GM18951 (cell line): ENCODE results near the gene RNF130.

ENCODE experiments used
- POLR2A ChIP-seq: IDR thresholded peaks from 4 replicates; pipeline ENCODE4 v1.6.1; 2011; ENCODE audit warnings: mild to moderate bottlenecking; ENCODE audit not compliant: insufficient read length, insufficient read depth; ENCODE audit errors: extremely low read depth
- in situ Hi-C: fragments of 300-500 bp; cut with MboI; formaldehyde crosslinking; loops from one replicate; pipeline ENCODE4 v1.12.0; 2022; ENCODE audit warnings: low sequenced_read_pairs, mixed read lengths, inconsistent platforms; ENCODE audit not compliant: unreplicated experiment

The RNF130 gene

DNA sequence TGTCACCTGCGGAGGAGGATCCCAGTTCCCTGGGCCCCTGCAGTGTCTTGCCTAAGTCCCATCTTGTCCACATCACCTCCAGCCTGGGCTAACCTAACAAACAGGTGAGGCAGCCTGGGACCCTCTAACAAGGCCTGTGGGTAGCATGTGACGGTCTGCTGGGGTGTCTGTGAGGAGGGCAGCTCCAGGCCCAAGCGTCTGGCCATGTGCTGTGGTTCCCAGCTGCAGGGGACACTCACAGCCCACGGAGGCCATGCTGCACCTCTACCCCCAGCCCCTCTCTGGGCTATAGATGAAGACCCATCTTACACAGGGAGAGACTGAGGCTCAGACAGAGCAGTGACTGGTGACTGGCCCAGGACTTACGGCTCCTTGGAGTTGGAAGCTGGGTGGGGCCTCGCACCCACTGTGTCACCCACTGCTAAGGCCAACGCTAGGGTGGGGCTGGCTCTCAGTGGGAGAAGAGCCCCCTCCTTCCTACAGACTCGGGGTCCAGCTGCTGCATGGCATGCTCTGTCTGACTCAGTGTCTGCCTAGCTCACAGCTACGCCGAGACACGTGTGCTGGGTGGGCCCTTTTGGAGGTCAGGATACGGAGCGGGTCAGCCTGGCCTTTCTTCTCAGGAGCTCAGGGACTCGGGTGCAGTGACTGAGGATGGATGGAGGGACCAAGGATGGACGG lies 40.8 kb upstream of the RNF130 start:
- in situ Hi-C loops: no loop called here
- TF ChIP-seq POLR2A: no peak

DNA sequence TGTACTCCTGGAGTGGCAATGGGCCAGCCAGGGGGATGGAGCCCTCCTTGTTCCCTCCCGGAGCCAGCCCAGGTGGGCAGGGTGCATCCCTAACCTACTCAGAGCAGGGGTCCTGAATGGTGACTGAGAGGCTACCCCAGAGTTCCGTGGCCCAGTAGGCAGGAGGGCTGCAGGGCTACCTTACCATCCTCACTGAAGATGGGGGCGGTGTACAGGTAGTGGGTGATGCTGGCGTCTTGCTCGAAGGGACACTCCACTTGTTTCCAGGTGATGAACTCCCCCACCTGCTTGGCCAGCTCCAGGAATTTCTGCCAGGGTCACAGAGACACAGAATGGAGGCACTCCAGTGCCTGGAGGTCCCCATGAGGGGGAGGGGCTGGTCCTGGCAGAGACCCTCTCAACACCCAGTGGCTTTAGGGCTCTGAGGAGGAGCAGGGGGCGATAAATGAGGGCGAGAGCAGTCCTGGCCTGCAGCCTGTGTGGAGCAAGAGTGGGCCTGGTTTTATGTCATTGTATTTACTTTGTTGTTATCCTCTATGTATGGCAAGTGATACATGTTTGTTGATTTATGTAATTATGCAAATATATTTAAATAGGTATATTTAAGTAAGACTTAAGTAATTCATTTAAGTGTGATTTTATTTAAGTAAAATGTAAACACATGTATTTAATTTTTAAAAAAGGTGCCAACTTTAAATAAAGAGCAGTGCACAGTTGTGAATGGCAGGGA lies 39.9 kb upstream of the RNF130 start:
- in situ Hi-C loops: no loop called here
- TF ChIP-seq POLR2A: no peak

DNA sequence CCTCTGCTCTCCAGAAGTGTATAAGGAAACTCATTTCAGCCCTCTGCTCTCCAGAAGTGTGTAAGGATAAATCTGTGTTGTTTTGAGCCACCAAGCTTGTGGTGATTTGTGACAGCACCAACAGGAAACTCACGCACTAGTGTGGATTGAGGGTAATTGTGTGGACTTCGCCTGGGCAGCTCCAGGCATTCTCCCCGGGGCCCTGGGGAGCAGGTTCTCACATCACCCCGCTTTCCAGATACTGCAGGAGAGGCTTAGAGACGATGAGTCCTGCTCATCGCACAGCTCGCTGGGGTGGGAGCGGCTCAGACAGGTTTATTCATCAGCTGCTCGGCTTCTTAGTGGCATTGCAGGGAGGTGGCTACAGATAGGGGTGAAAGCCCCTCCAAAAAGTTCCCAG lies 38.4 kb upstream of the RNF130 start:
- in situ Hi-C loops: no loop called here
- TF ChIP-seq POLR2A: no peak

DNA sequence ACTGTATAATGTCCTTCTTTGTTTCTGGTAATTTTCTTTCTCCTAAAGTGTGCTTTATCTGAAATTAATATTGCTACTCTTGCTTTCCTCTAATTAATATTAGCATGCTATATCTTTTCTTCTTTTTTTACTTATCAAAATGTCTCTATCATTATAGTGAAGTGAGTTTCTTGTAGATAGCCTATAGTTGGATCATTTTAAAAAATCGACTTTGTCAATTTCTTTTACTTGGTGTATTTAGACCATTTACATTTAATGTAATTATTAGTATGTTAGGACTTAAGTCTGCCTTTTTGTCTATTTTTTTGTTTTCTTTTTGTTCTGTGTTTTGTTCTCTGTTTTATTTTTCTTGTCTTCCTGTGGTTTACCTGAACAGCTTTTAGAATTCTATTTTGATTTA lies 35.4 kb upstream of the RNF130 start:
- in situ Hi-C loops: no loop called here
- no peak for TF ChIP-seq POLR2A

DNA sequence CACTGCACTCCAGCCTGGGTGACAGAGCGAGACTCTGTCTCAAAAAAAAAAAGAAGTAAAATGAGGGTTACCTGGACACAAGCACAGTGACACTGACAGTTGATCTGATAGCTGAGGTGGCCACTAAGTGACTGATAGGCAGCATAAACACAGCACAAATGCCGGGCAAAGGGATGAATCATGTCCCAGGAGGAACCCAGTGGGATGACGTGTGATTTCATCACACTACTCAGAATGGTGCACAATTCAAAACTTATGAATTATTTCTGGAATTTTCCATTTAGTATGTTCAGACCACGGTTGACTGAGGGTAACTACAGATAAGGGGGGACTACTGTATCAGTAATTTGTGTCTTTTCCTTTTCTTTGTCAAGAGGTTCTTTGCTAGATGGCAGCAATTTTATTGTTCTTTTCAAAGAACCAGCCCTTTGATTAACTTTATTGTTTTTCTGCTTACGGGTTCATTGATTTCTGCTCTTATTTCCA lies 34.3 kb upstream of the RNF130 start:
- TF ChIP-seq POLR2A: no peak
- in situ Hi-C loops: no loop called here

DNA sequence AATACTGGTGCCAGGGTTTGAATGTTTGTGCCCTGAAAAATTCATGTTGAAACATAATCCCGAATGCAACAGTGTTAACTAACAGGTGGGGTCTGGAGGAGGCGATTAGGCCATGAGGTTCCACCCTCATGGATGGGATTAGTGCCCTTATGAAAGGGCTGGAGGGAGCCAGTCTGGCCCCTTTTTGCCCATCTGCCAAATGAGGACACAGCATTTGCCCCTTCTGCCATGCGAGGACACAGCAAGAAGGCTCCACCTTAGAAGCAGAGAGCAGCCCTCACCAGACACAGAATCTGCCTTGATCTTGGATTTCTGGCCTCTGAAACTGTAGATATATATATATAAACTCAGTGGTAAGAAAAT lies 32.6 kb upstream of the RNF130 start:
- no peak for TF ChIP-seq POLR2A
- in situ Hi-C loops: no loop called here

DNA sequence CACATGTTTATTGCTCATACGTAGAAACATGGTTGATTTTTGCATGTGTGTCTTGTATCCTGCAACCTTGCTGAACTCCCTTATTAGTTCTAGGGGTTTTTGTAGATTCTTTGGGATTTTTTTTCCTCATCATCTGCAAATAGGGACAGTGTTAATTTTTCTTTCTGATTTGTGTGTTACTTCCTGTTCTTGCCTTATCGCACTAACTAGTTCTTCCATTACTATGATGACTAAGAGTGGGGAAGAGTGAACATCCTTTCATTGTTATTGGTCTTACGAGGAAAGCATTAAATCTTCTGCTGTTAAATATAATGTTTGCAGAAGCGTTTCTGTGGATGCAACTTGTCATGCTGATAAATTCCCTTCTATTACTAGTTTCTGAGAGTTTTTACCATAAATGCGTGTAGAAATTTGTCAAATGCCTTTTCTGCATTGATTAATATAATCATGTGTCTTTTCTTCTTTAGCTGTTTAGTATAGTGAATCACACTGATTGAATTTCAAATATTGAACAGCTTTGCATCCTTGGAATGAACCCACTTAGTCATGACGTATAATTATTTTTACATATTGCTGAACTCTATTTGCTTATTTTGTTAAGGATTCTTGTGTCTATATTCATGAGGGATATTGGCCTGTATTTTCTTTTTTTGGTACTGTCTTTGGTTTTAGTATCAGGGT lies 32.1 kb upstream of the RNF130 start:
- in situ Hi-C loops: no loop called here

DNA sequence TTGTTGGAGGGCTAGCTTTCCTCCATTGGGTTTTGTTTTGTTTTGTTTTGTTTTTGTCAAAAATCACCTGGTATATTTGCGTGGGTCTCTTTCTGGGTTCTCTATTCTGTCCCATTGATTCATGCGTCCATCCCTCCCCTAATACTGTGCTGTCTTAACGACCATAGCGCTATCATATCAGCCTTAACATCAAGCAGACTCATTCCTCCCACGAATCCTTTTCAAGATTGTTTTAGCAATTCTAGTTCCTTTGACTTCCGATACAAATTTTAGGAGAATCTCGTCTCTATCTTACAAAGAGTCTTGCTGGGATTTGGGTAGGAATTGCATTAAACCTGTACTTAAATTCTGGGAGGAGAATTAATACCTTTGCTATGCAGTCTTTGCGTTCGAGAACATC lies 31.1 kb upstream of the RNF130 start:
- no peak for TF ChIP-seq POLR2A
- in situ Hi-C loops: no loop called here

More for the DNA sequence above, 32.1 kb upstream of the RNF130 start:
- TF ChIP-seq POLR2A: no peak

DNA sequence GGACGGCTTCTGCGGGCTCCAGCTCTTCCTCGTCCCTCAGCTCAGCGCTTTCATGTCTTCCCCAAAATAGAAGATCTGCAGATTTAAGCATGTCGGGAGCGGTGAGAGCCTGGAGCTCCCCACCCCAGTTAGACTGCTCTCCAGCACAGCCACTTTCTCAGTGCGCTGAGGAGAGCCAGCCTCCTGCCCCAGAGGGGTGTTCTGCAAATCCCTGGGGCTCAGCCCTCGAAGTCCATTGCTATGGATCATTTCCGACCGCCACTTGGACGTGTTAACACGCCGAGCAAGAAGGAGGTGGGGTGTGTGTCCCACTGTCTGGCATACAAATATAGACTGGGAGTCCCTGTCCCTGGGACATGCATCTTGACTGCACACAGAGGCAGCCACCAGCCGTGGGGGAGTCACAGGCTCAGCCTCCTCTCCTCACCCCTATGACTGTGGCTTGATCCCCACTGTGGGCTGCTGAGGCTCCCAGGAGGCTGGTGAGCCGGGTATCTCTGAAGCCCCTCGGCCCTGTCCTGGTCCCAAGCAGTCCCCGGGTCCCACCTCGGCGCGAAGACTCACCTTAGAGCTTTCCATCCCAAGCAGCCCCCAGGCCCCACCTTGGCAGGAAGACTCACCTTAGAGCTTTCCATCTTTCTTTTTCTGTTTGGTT lies 30.0 kb upstream of the RNF130 start:
- TF ChIP-seq POLR2A: no peak
- in situ Hi-C loops: no loop called here

DNA sequence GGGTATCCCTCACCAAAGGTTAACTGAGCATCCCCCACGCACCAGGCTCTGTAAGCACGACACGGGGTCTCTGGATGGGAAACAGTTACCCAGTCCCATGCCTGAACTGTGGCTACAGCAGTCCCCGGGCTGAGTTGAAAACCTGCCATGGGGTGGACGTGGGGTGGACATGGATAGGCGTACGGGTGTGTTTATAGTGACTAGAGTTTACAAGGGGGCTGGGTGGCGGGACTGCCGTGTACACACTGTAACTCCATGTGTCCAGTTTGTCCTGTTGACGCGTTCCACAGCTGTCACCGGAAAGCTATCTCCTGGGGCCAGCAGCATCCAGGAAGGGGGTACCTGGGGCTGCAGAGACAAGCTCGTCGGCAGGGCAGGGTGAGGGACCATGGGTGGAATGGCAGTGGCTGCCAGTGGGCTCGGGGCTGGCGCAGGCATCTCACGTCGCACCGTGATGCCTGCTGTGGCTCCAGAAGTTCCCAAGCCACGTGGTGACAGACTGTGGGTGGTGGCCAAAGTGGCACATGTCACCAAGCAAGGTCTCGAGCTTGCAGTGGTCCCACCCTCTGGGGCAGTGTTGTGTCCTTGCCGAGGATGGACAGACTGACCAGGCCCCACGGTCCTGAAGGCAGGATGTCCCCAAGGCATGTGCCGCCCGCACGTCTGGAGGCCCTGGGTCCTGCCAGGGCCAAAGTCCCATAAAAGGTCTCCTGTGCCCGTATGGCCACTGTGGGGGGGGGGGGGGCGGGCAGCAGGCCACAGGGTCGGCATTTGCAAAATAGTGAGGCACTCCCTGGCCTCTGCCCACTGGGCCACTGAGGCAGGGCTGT lies 29.3 kb upstream of the RNF130 start:
- in situ Hi-C loops: no loop called here
- TF ChIP-seq POLR2A: no peak

DNA sequence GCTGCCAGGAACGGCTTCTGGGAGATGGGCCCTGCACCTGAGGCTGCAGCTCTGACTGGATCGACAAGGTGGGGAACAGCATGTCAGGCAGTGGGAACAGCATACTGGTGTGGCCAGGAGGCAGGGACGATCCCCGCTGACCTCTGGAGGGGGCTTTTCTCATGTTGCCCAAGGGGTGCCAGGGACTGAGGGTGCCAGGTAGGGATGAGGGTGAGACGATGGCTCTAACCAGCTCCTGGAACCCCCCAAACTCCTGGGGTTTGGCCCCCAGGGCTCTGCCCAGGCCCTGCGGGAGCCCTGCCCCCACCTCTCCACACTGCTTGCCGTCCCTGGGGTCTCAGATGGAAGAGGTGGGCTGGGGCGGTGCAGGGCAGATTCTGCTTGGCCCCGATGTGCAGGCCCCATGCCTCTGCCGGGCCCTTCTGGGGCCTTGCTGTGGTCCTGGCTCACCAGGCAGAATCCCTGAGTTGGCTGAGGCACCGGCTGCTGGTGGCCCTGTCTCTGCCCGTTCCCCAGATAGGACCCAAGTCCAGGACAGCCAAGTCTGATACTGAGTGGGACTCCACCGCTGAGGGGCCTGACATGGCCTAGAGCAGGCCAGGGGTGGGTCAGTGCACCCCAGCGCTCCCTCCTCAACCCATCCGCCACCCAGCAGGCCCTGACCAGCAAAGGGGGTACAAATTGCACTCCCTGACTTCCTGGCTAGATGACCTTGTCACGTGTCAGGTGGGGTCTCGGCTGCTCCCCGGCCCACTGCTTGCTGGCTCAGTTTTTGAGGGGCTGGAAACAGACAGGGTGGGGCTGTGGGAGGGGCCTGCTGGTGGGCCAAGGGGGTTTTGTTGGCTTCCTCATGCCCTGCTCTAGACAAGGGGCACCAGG lies 28.4 kb upstream of the RNF130 start:
- TF ChIP-seq POLR2A: no peak
- in situ Hi-C loops: no loop called here

DNA sequence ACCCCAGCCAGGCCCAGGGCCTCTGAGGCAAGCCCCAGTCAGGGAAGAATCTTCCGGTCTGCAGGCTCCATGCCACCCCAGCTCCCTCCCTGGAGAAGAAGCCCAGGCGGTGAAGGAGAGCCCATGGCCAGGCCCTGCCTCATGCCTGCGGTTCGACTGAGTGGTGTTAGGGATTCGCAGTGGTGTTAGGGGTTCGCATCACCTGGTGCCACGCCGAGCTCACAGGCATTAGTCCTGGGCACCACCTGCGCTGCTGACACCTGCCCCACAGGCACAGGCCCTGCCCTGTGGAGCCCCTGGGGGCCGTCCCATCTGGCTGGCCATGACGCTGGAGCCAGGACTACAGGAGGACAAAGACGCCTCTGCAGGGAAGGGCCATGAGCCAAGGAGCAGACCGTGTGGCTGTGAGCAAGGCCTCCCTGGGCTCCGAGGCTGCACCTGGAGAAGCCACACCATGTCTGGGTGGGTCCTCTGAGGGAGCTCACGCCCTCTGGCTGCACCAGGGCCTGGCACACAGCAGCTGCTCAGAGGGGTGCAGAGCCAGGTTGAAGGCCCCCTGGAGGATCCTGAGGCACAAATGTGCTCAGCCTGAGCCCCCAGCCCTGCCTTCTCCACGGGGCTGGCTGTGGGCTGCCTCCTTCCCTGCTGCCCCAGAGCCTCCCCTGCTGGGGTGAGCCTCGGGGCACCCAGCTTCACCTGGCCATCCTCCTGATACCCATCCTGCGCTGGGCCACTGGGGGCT lies 27.6 kb upstream of the RNF130 start:
- no peak for TF ChIP-seq POLR2A
- in situ Hi-C loops: no loop called here
